HG03571 (cell line): Measurements from ENCODE around the gene PJA1.

Experiments
- ATAC-seq: cut with Tn5 transposase; IDR thresholded peaks from one replicate; pipeline ENCODE4 v1.9.1; 2021; ENCODE audit not compliant: unreplicated experiment

Gene PJA1

DNA sequence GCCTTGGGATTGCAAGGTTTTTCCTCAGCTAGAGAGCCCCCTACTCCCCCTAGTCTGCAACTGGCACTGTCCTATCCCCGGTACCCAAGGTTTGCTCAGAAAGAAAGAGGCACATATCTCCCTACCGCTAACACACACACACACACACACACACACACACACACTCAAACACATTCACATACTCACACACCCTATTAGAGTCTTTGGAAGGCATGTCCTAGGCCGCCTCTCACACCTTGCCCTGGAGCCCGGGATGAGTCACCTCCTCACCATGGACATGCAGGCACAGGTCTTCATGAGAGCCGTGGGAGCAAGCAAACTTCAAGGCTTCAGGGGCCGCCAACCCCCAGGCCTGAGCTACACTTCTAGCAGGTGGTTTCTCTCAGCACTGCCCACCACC, 49.2 kb downstream of the PJA1 start:
- no peak for ATAC-seq

DNA sequence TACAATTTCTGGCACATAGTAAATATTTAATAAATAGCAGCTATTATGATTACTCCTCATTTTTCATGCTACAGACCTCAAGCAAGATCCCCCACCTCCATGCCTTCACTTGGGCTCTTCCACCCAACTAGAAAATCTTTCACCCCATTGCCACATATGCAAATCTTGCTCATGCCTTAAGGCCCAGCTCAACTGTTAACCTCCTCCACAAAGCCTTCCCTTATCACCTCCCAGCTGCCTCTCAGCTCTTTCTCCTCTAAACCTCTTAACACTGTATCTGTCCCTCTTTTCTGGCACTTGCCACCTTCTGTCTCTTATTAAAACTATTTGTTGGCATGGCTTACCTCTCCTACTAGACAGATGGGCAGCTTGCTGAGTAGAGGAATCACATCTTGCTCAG, 51.5 kb downstream of the PJA1 start:
- ATAC-seq = no peak
